Cardiac fibroblast (primary cell): ENCODE data around the gene THG1L.

Experiments
- DNase-seq, 2 donors: peaks; one replicate each; pipeline versions ENCODE4 v3.0.0 to v3.0.0-alpha.2; 2010; ENCODE audit warnings: low read depth in 2 of 2
- H3K4me3 ChIP-seq, 2 donors: replicated peaks in 1 of 2; 1 replicate in 1 of 2; 2 replicates in 1 of 2; pipeline ENCODE4 v1.5.1; 2011; ENCODE audit warnings: low read depth in 2 of 2, low read length in 2 of 2, mild to moderate bottlenecking in 2 of 2, moderate library complexity in 1 of 2
- CTCF ChIP-seq: IDR thresholded peaks from one replicate; pipeline ENCODE4 v1.5.1; 2011; ENCODE audit warnings: low read depth, mild to moderate bottlenecking, low read length, inconsistent platforms

Gene THG1L

DNA sequence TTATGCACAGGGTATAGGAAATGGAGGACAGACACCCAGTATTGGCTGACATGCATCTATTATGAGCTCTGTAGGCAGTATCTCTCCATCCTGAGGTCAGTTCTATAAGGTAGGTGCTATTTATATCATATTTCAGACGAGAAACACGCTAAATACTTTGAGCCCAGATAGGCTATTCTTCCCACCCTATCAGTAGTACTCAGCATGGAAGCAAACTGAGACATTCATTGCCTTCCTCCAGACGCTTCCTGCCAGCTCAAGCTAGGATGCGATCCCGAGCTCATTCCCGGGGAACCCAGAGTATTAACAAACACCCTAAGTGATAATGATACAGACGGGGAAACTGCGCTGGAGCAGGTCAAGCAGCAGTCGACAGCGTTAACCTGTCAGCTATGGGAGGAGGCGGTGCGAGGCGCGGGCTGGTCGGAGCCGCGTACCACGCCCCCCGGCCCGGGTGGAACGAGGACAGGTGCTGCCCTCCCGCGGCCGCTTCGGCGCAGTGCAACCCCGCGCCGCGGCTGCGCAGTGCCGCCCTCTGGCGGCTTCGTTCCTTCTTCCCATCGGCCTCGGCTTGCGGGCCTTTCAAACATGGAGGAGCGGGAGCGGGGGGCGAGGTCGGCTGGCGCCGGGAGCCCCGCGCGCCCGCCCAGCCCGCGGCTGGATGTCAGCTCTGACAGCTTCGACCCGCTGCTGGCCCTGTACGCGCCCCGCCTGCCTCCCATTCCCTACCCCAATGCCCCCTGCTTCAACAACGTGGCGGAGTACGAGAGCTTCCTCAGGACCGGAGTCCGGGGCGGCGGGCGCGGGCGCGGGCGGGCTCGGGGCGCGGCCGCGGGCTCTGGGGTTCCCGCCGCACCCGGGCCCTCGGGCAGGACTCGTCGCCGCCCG, 12.2 kb downstream of the THG1L start, which contains the start of gene LSM11:
TSS of gene LSM11 (plus strand) at position 550 of the 888 bp plus-strand sequence. CDS start at position 589, 39 bp downstream.
- H3K4me3 ChIP-seq, result peak within 1 kb of the TSS; percentile 69 to 76
- DNase-seq, result peak; percentile 78 to 85
- TF ChIP-seq CTCF, result peak; percentile 73

GRCh38 chr5:157744051-157745011, 13.1 kb downstream of the THG1L start:
- peak overlapping the region; percentile 69 to 76 for H3K4me3 ChIP-seq
- no peak for DNase-seq
- TF ChIP-seq CTCF, result no peak

DNA sequence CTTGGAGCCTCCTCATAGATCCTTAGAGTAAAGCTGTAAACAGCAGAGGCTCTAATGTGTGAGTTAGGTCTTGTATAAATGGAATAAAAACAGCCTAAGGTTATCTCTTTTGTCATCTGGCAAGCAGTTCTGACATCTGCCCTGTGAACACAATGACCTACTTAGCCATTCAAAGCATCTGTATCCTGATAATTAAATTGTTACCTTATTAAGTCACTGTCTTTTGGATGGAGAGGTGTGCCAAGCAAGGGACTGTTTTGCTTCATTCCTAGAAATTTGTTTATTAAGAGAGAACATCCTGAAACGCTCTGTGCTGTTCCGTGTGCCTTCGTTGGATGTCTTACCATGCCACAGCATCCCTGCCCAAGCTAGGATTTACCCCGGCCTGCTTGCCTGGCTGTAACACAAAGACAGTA, 13.8 kb downstream of the THG1L start:
- no peak for TF ChIP-seq CTCF
- H3K4me3 ChIP-seq, result peak overlapping the region in 1 of 2 donors; percentile 76
- no peak for DNase-seq

- H3K4me3 ChIP-seq, result no peak overlapping the region
- no peak for TF ChIP-seq CTCF
- no peak for DNase-seq
Measured at GRCh38 chr5:157747173-157747740, 16.0 kb downstream of the THG1L start.

GRCh38 chr5:157747766-157748700, 16.8 kb downstream of the THG1L start:
- H3K4me3 ChIP-seq, result no peak overlapping the region
- TF ChIP-seq CTCF, result no peak
- no peak for DNase-seq
